Dendritic cell treated with granulocyte-macrophage colony-stimulating factor and Interleukin-4, amounts not matched to agents 40 ng/mL and 50 ng/mL, for 4 days (primary cell): Measurements from ENCODE around the gene LRRC8D.

Experiments used
- H3K27ac Mint-ChIP-seq: one replicate; pipeline ENCODE4 v1.8.0; 2022; ENCODE audit warnings: mild to moderate bottlenecking, mixed read lengths
- H3K27me3 Mint-ChIP-seq: one replicate; pipeline ENCODE4 v1.8.0; 2022; ENCODE audit warnings: mild to moderate bottlenecking, mixed read lengths
- H3K36me3 Mint-ChIP-seq: one replicate; pipeline ENCODE4 v1.8.0; 2022; ENCODE audit warnings: low read depth, mixed read lengths
- H3K4me1 Mint-ChIP-seq: one replicate; pipeline ENCODE4 v1.8.0; 2022; ENCODE audit warnings: low read depth, mixed read lengths
- H3K4me3 Mint-ChIP-seq: one replicate; pipeline ENCODE4 v1.8.0; 2022; ENCODE audit warnings: mild to moderate bottlenecking, moderate library complexity, mixed read lengths
- H3K9me3 Mint-ChIP-seq: one replicate; pipeline ENCODE4 v1.8.0; 2022; ENCODE audit warnings: mixed read lengths
- intact Hi-C: fragments of 100-400 bp; cut with micrococcal nuclease; formaldehyde crosslinking; loops from one replicate; pipeline ENCODE4 v1.15.0; 2022

The LRRC8D gene

DNA sequence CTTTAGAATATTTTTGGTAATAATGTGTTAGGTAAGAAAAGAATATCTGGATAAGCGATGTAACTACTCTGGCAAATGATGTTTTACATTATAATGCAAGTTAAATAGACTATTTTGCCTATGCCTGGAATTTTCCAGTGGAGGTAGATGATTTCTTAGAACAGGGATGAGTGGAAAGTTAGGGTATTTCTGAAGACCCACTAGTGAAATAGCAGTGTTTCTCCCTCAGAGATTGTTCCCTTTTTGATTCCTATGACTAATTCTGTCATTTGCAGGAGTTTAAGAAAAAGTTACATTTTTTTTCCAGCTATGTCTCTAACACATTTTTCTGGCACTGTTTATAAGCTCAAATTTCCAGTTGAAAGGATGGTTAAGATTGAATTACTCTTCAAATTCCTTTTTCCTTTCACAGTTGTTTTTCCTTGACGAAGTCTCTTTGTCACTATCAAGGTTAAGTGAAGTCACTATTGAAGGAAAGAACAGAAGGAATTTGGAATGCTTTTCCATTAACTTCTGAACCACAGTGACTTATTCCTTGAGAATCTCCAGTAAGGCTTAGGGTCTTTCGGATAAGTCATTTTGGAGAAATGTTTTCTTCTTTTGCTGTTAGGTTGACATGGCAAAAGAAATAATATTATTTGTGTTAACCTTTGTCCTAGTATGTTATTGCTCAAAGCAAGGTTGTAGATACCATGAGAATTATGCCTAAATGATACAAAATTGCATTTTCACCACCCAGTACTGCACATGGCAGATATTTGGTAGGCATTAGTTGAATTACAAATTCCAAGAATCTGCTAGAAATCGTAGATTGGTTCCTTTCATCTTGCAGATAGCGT, 131.2 kb downstream of the LRRC8D start:
- no peaks in the 10 kb centered on the region for H3K9me3 Mint-ChIP-seq
- no peak overlapping the region for H3K27ac Mint-ChIP-seq
- peaks cover 24% of the 10 kb centered on the region for H3K4me1 Mint-ChIP-seq
- H3K4me3 Mint-ChIP-seq = no peak overlapping the region
- intact Hi-C loops = no loop called here
- H3K27me3 Mint-ChIP-seq = no peaks in the 10 kb centered on the region
- no peaks in the 10 kb centered on the region for H3K36me3 Mint-ChIP-seq

DNA sequence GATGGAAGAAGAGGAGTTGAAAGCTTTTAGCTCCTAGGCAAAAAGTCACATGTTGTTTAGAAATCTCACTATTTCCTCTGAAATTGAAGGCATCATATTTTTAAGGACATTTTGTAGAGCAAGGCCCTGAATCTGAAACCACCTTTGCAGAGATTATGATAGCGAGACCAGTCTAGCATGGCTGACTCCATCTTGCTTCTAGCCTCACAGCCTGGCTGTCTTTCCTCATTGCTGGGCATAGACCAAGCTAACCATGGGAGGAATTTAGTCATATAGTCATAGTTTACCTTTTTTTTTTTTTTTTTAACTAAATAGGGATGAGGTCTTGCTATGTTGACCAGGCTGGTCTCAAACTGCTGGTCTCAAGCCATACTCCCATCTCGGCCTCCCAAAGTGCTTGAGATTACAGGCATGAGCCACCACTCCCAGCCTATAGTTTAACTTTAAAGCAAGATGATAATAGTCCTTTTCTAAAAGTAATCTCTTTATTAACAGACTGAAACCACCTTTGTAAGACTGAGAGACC, 131.8 kb downstream of the LRRC8D start:
- peak overlapping the region; percentile 60 for H3K27ac Mint-ChIP-seq
- no peaks in the 10 kb centered on the region for H3K9me3 Mint-ChIP-seq
- no peaks in the 10 kb centered on the region for H3K36me3 Mint-ChIP-seq
- H3K27me3 Mint-ChIP-seq = no peaks in the 10 kb centered on the region
- H3K4me3 Mint-ChIP-seq = no peak overlapping the region
- H3K4me1 Mint-ChIP-seq = peaks cover 30% of the 10 kb centered on the region
- intact Hi-C loops = no loop called here

DNA sequence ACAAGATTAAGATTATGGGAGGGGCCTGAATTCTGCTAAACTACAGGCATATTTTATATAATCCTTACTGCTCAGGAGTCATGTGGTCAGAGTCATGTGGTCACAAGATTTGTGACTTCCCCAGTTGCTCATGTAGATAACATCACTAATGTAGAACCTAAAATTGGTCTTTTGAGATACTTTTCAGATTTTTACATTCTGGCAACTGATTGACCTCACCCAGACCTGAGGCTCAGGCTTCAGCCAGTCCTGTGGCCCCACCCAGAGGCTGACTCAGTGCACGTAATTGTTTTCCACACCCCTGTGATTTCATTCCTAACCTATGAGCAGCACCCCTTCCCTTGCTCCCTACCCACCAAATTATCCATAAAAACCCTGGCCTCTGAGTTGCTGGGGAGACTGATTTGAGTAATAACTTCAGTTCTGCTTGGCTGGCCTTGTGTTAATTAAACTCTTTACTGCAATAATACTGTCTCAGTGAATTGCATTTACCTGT, 132.3 kb downstream of the LRRC8D start:
- H3K36me3 Mint-ChIP-seq = peaks cover 3% of the 10 kb centered on the region
- no peak overlapping the region for H3K4me3 Mint-ChIP-seq
- H3K27ac Mint-ChIP-seq = peak overlapping the region; percentile 60
- no peaks in the 10 kb centered on the region for H3K9me3 Mint-ChIP-seq
- no peaks in the 10 kb centered on the region for H3K27me3 Mint-ChIP-seq
- intact Hi-C loops = no loop called here
- peaks cover 34% of the 10 kb centered on the region for H3K4me1 Mint-ChIP-seq

DNA sequence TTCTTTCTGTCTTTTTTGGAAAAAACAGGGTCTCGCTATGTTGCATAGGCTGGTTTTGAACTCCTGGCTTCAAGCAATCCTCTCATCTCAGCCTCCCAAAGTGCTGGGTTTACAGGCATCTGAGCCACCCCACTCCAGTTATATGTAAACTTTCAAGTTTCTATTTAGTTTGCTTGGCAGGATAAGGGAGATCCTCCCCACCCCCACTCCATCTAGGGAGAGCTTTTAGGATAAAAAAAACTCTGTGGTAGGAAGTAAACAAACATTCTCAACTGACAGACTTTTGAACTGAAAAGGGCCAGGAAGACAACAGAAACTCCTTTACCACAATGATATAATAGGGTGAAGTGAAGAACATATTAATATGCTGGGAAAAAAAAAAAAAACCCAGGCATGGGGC, 133.1 kb downstream of the LRRC8D start:
- Mint-ChIP-seq H3K4me1 (peaks cover 38% of the 10 kb centered on the region), H3K27me3 (no peaks in the 10 kb centered on the region), H3K36me3 (peaks cover 6% of the 10 kb centered on the region), H3K9me3 (no peaks in the 10 kb centered on the region), H3K4me3 (no peak overlapping the region), H3K27ac (peak overlapping the region; percentile 5)
- intact Hi-C loops = no loop called here

- peak overlapping the region; percentile 5 for H3K27ac Mint-ChIP-seq
- peaks cover 6% of the 10 kb centered on the region for H3K36me3 Mint-ChIP-seq
- no peaks in the 10 kb centered on the region for H3K27me3 Mint-ChIP-seq
- intact Hi-C loops = no loop called here
- H3K9me3 Mint-ChIP-seq = no peaks in the 10 kb centered on the region
- H3K4me3 Mint-ChIP-seq = no peak overlapping the region
- H3K4me1 Mint-ChIP-seq = peaks cover 38% of the 10 kb centered on the region
Measured at GRCh38 chr1:89954401-89954800, 133.6 kb downstream of the LRRC8D start.

GRCh38 chr1:89955311-89956205, 134.7 kb downstream of the LRRC8D start:
- peaks cover 6% of the 10 kb centered on the region for H3K36me3 Mint-ChIP-seq
- H3K9me3 Mint-ChIP-seq = no peaks in the 10 kb centered on the region
- H3K27ac Mint-ChIP-seq = peak overlapping the region; percentile 61
- intact Hi-C loops = no loop called here
- no peaks in the 10 kb centered on the region for H3K27me3 Mint-ChIP-seq
- peaks cover 38% of the 10 kb centered on the region for H3K4me1 Mint-ChIP-seq
- H3K4me3 Mint-ChIP-seq = no peak overlapping the region

GRCh38 chr1:89957107-89957506, 136.3 kb downstream of the LRRC8D start:
- H3K27me3 Mint-ChIP-seq = peaks cover 3% of the 10 kb centered on the region
- intact Hi-C loops = no loop called here
- H3K4me3 Mint-ChIP-seq = no peak overlapping the region
- H3K27ac Mint-ChIP-seq = peak overlapping the region; percentile 61
- no peaks in the 10 kb centered on the region for H3K9me3 Mint-ChIP-seq
- H3K36me3 Mint-ChIP-seq = peaks cover 6% of the 10 kb centered on the region
- H3K4me1 Mint-ChIP-seq = peaks cover 36% of the 10 kb centered on the region

DNA sequence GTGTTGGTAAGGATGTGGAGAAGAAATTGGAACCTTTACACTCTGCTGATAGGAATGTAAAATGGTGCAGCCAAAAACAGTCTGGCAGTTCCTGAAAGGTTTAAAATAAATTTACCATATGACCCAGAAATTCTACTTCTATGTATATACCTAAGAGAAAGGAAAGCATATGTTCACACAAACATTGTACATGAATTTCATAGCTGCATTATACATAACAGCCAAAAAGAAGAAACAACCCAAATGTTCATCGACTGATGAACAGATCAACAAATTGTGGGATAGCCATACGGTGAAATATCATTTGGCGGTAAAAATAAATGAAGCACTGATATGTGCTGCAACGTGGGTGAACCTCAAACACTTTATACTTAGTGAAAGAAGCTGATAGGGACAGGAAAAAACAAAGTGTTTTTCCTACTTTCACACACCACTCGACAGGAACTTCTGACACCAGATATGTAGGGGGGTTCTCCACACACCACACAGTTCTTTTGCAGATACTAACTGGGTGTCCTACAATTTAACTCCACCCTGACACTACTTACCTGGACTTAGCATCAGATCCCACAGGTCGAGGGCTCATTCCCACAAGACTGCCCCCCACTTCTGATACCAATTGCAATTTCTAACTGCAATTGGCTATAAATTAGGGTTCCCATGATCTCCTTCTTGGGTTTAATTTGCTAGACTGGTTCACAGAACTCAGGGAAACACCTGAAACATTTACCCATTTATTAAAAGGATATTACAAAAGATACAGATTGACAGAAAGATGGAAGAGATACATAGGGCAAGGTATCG, 138.2 kb downstream of the LRRC8D start:
- intact Hi-C loops = no loop called here
- H3K9me3 Mint-ChIP-seq = no peaks in the 10 kb centered on the region
- H3K27ac Mint-ChIP-seq = peak overlapping the region; percentile 61
- peaks cover 3% of the 10 kb centered on the region for H3K27me3 Mint-ChIP-seq
- peaks cover 6% of the 10 kb centered on the region for H3K36me3 Mint-ChIP-seq
- H3K4me3 Mint-ChIP-seq = no peak overlapping the region
- H3K4me1 Mint-ChIP-seq = peaks cover 33% of the 10 kb centered on the region

DNA sequence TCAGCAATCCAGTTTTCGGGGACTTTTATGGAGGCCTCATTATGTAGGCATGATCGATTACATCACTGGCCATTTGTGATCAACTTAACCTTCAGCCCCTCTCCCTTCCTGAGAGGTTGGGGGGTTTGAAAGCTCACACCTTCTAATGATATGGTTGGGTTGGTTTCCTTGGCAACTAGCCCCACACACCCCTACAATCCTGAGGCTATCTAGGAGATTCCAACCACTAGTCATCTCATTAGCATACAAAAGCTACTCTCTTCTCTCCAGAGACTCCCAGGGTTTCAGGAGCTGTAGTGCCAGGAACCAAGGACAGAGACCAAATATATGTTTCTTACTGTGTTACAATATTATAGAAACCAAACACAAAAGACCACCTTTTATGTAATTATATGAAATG, 138.9 kb downstream of the LRRC8D start:
- H3K27ac Mint-ChIP-seq = no peak overlapping the region
- H3K4me3 Mint-ChIP-seq = no peak overlapping the region
- intact Hi-C loops = no loop called here
- H3K36me3 Mint-ChIP-seq = peaks cover 6% of the 10 kb centered on the region
- H3K27me3 Mint-ChIP-seq = peaks cover 3% of the 10 kb centered on the region
- H3K9me3 Mint-ChIP-seq = no peaks in the 10 kb centered on the region
- peaks cover 33% of the 10 kb centered on the region for H3K4me1 Mint-ChIP-seq

- Mint-ChIP-seq H3K27me3 (peaks cover 3% of the 10 kb centered on the region), H3K9me3 (no peaks in the 10 kb centered on the region), H3K4me1 (peaks cover 33% of the 10 kb centered on the region), H3K4me3 (no peak overlapping the region), H3K36me3 (peaks cover 6% of the 10 kb centered on the region), H3K27ac (peak overlapping the region; percentile 60)
- intact Hi-C loops = no loop called here
Measured at GRCh38 chr1:89962024-89962741, 141.4 kb downstream of the LRRC8D start.

DNA sequence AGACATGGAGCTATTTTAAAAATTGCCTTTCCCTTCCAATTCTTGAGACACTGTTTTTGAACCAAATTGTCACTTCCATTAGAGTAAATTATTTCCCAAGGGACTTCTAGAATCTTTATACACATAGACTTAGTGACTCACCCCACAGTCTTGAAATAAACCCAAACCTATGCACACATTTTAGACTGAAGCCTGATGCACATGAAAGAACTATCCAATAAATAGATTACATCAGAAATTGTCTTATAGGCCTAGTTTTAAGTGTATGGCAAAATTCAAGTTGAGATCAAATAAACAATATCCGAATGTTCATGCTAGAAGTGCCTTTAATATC, 141.9 kb downstream of the LRRC8D start:
- H3K4me1 Mint-ChIP-seq = peaks cover 34% of the 10 kb centered on the region
- no peak overlapping the region for H3K27ac Mint-ChIP-seq
- peaks cover 6% of the 10 kb centered on the region for H3K36me3 Mint-ChIP-seq
- intact Hi-C loops = no loop called here
- peaks cover 3% of the 10 kb centered on the region for H3K27me3 Mint-ChIP-seq
- no peak overlapping the region for H3K4me3 Mint-ChIP-seq
- no peaks in the 10 kb centered on the region for H3K9me3 Mint-ChIP-seq

- Mint-ChIP-seq H3K4me1 (peaks cover 30% of the 10 kb centered on the region), H3K9me3 (no peaks in the 10 kb centered on the region), H3K27me3 (peaks cover 3% of the 10 kb centered on the region), H3K36me3 (no peaks in the 10 kb centered on the region), H3K27ac (no peak overlapping the region), H3K4me3 (no peak overlapping the region)
- intact Hi-C loops = no loop called here
Measured at GRCh38 chr1:89965193-89965768, 144.4 kb downstream of the LRRC8D start.

DNA sequence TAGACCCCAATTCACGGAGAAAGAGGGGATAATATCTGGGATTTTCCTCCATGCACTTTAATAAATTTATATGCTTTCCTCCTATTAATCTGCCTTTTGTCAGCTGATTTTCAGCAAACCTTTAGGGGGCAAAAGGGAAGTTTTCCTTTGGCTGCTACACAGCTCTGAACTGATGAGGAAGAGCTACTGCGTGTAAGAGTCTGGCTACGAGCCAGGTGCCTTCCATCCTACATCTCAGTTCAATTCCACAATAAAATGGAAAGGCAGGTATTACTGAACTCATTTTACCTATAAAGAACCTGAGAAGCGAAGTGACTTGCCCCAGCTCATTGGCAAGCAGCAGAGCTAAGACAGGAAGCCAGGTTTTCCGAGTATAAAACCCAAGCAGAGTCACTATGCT, 145.8 kb downstream of the LRRC8D start:
- Mint-ChIP-seq H3K4me1 (peaks cover 41% of the 10 kb centered on the region), H3K27ac (no peak overlapping the region)

More for the DNA sequence above, 145.8 kb downstream of the LRRC8D start:
- intact Hi-C loops = no loop called here
- no peak overlapping the region for H3K4me3 Mint-ChIP-seq
- no peaks in the 10 kb centered on the region for H3K9me3 Mint-ChIP-seq
- H3K27me3 Mint-ChIP-seq = peaks cover 3% of the 10 kb centered on the region
- no peaks in the 10 kb centered on the region for H3K36me3 Mint-ChIP-seq
